OCI-LY1 (cell line): ENCODE measurements around the gene STAT3.

Experiments
- CTCF ChIP-seq: fragments of 200-600 bp; sonication (generic), shearing (Covaris generic); IDR thresholded peaks from 2 replicates; pipeline ENCODE4 v1.5.1; 2017; ENCODE audit warnings: mild to moderate bottlenecking, antibody characterized with exemption, low read length, moderate library complexity, mixed read lengths
- EZH2 ChIP-seq: fragments of 200-600 bp; sonication (generic), shearing (Covaris generic); IDR thresholded peaks from 2 replicates; pipeline ENCODE4 v1.8.0; 2017; ENCODE audit warnings: borderline replicate concordance, mixed run types, mild to moderate bottlenecking, antibody characterized with exemption, low read length, moderate library complexity, mixed read lengths

GRCh38 chr17:42341568-42341967 lies 46.7 kb downstream of the STAT3 start:
- TF ChIP-seq CTCF (no peak), EZH2 (no peak)
